T-helper 17 cell (primary cell): Measurements from ENCODE around the gene UQCR11. TPM values are rescaled to one million over a fixed set of nuclear protein-coding genes. Genes with fewer than 3 reads are reported as not detected.

Experiments used
- ATAC-seq: fragments of 150-1000 bp; cut with Tn5 transposase; 2 replicates; pipeline ENCODE4 v1.10.0; 2021; ENCODE audit warnings: mild to moderate bottlenecking, moderate library complexity
- DNase-seq, 3 donors: peaks; one replicate each; pipeline versions ENCODE4 v3.0.0 to v3.0.0-alpha.2; 2020 to 2021
- H3K9me3 ChIP-seq: one replicate; pipeline ENCODE4 v1.7.0; 2013; ENCODE audit warnings: low read length, mild to moderate bottlenecking; ENCODE audit not compliant: control insufficient read depth, poor library complexity, severe bottlenecking
- H3K27ac Mint-ChIP-seq: one replicate; pipeline ENCODE4 v1.8.0; 2022; ENCODE audit warnings: mild to moderate bottlenecking, moderate library complexity, mixed read lengths
- H3K27me3 Mint-ChIP-seq: one replicate; pipeline ENCODE4 v1.8.0; 2022; ENCODE audit warnings: mixed read lengths
- H3K36me3 Mint-ChIP-seq: one replicate; pipeline ENCODE4 v1.8.0; 2022; ENCODE audit warnings: low read depth, mixed read lengths
- H3K4me1 Mint-ChIP-seq: one replicate; pipeline ENCODE4 v1.8.0; 2022; ENCODE audit warnings: mild to moderate bottlenecking, mixed read lengths
- H3K4me3 Mint-ChIP-seq: one replicate; pipeline ENCODE4 v1.8.0; 2022; ENCODE audit warnings: mild to moderate bottlenecking, moderate library complexity, mixed read lengths
- total RNA-seq, 4 donors: library from RNA in 2 of 4; stranded (reverse) in 2 of 4; gene quantifications; one replicate each; pipeline ENCODE4 v1.2.3 and lab custom pipeline; 2022 to 2026

Gene UQCR11
- total RNA-seq, result 100 to 1,000 TPM; 125 to 128 TPM
- total RNA-seq (lab: John Stamatoyannopoulos, UW), result 10.4 to 23.6 reads per million in 2 donors

- peak; percentile 86 for ATAC-seq
- peak within 1 kb of the TSS; percentile 98 for H3K4me3 Mint-ChIP-seq
- peak; percentile 80 to 85 (median 84) for DNase-seq
- no peaks in the 10 kb centered on the region for H3K36me3 Mint-ChIP-seq
- no peaks in the 10 kb centered on the region for H3K9me3 ChIP-seq
- peak within 1 kb of the TSS; percentile 94 for H3K27ac Mint-ChIP-seq
- H3K4me1 Mint-ChIP-seq, result peaks cover 37% of the 10 kb centered on the region
- H3K27me3 Mint-ChIP-seq, result no peaks in the 10 kb centered on the region
These were observed at the start of gene UQCR11 for GRCh38 chr19:1605236-1606137. TSS of gene UQCR11 (minus strand) at chr19:1605462. CDS start at chr19:1605409, 53 bp downstream.

GRCh38 chr19:1654178-1654792, 49.0 kb upstream of the UQCR11 start:
- Mint-ChIP-seq H3K27ac (no peak overlapping the region), H3K36me3 (no peaks in the 10 kb centered on the region), H3K4me1 (peaks cover 12% of the 10 kb centered on the region), H3K4me3 (peak overlapping the region; percentile 21), H3K27me3 (peaks cover 6% of the 10 kb centered on the region)
- no peaks in the 10 kb centered on the region for H3K9me3 ChIP-seq
- DNase-seq (no peak), ATAC-seq (no peak)

- no peak for DNase-seq
- Mint-ChIP-seq H3K27me3 (peaks cover 6% of the 10 kb centered on the region), H3K4me3 (peak overlapping the region; percentile 78), H3K4me1 (peaks cover 12% of the 10 kb centered on the region), H3K27ac (peak overlapping the region; percentile 67), H3K36me3 (no peaks in the 10 kb centered on the region)
- no peak for ATAC-seq
- no peaks in the 10 kb centered on the region for H3K9me3 ChIP-seq
These were observed 48.0 kb upstream of the UQCR11 start for GRCh38 chr19:1653300-1653628.

GRCh38 chr19:1652471-1653299, 47.4 kb upstream of the UQCR11 start, which contains the start of gene TCF3:
TSS of gene TCF3 (minus strand) at chr19:1652615. CDS start at chr19:1650248, 2,367 bp downstream.
- H3K9me3 ChIP-seq, result no peaks in the 10 kb centered on the region
- ATAC-seq (peak; percentile 93), DNase-seq (peak; percentile 96 to 98 (median 98))
- H3K27me3 Mint-ChIP-seq, result peaks cover 6% of the 10 kb centered on the region
- no peaks in the 10 kb centered on the region for H3K36me3 Mint-ChIP-seq
- H3K27ac Mint-ChIP-seq, result peak within 1 kb of the TSS; percentile 86
- peak within 1 kb of the TSS; percentile 95 for H3K4me3 Mint-ChIP-seq
- peaks cover 12% of the 10 kb centered on the region for H3K4me1 Mint-ChIP-seq

- H3K36me3 Mint-ChIP-seq, result no peaks in the 10 kb centered on the region
- no peak for ATAC-seq
- peak overlapping the region; percentile 95 for H3K4me3 Mint-ChIP-seq
- peak overlapping the region; percentile 86 for H3K27ac Mint-ChIP-seq
- no peaks in the 10 kb centered on the region for H3K9me3 ChIP-seq
- peaks cover 12% of the 10 kb centered on the region for H3K4me1 Mint-ChIP-seq
- DNase-seq, result peak in 2 of 3 donors; percentile 32 to 39
- H3K27me3 Mint-ChIP-seq, result peaks cover 2% of the 10 kb centered on the region
These were observed 46.5 kb upstream of the UQCR11 start for GRCh38 chr19:1651568-1652291.

- ATAC-seq (peak; percentile 10), DNase-seq (peak; percentile 41 to 63 (median 47))
- no peaks in the 10 kb centered on the region for H3K27me3 Mint-ChIP-seq
- no peaks in the 10 kb centered on the region for H3K36me3 Mint-ChIP-seq
- peak overlapping the region; percentile 86 for H3K27ac Mint-ChIP-seq
- peak overlapping the region; percentile 95 for H3K4me3 Mint-ChIP-seq
- H3K9me3 ChIP-seq, result no peaks in the 10 kb centered on the region
- H3K4me1 Mint-ChIP-seq, result peaks cover 10% of the 10 kb centered on the region
These were observed 45.6 kb upstream of the UQCR11 start for GRCh38 chr19:1650650-1651567.

- peak overlapping the region; percentile 86 for H3K27ac Mint-ChIP-seq
- peaks cover 14% of the 10 kb centered on the region for H3K4me1 Mint-ChIP-seq
- no peak for DNase-seq
- peak overlapping the region; percentile 95 for H3K4me3 Mint-ChIP-seq
- no peaks in the 10 kb centered on the region for H3K27me3 Mint-ChIP-seq
- H3K36me3 Mint-ChIP-seq, result peaks cover 4% of the 10 kb centered on the region
- ATAC-seq, result no peak
- no peaks in the 10 kb centered on the region for H3K9me3 ChIP-seq
These were observed 44.7 kb upstream of the UQCR11 start for GRCh38 chr19:1649706-1650649.

GRCh38 chr19:1648920-1649541, 43.8 kb upstream of the UQCR11 start:
- DNase-seq (no peak), ATAC-seq (no peak)
- no peak overlapping the region for H3K27ac Mint-ChIP-seq
- no peak overlapping the region for H3K4me3 Mint-ChIP-seq
- no peaks in the 10 kb centered on the region for H3K9me3 ChIP-seq
- peaks cover 14% of the 10 kb centered on the region for H3K4me1 Mint-ChIP-seq
- no peaks in the 10 kb centered on the region for H3K27me3 Mint-ChIP-seq
- H3K36me3 Mint-ChIP-seq, result peaks cover 4% of the 10 kb centered on the region

GRCh38 chr19:1648459-1648849, 43.2 kb upstream of the UQCR11 start:
- peaks cover 14% of the 10 kb centered on the region for H3K4me1 Mint-ChIP-seq
- no peak for DNase-seq
- peaks cover 4% of the 10 kb centered on the region for H3K36me3 Mint-ChIP-seq
- ATAC-seq, result no peak
- no peak overlapping the region for H3K27ac Mint-ChIP-seq
- H3K27me3 Mint-ChIP-seq, result no peaks in the 10 kb centered on the region
- no peak overlapping the region for H3K4me3 Mint-ChIP-seq
- no peaks in the 10 kb centered on the region for H3K9me3 ChIP-seq

GRCh38 chr19:1647501-1648458, 42.5 kb upstream of the UQCR11 start:
- ATAC-seq (no peak), DNase-seq (no peak)
- no peaks in the 10 kb centered on the region for H3K27me3 Mint-ChIP-seq
- H3K4me1 Mint-ChIP-seq, result peaks cover 14% of the 10 kb centered on the region
- no peaks in the 10 kb centered on the region for H3K9me3 ChIP-seq
- no peak overlapping the region for H3K27ac Mint-ChIP-seq
- H3K36me3 Mint-ChIP-seq, result peaks cover 4% of the 10 kb centered on the region
- H3K4me3 Mint-ChIP-seq, result no peak overlapping the region
